Liver (tissue), 3 donors: ENCODE measurements around the gene SLC35C1.

Experiments used
- ATF3 ChIP-seq: IDR thresholded peaks from 2 replicates; pipeline ENCODE4 v1.6.1; 2016; ENCODE audit warnings: antibody characterized with exemption
- CTCF ChIP-seq: fragments of 150-350 bp; IDR thresholded peaks from 2 replicates; pipeline ENCODE4 v1.5.1; 2017; ENCODE audit warnings: improper control_type of control experiment, low read depth, low read length; ENCODE audit not compliant: missing input control
- FOXA2 ChIP-seq: IDR thresholded peaks from 2 replicates; pipeline ENCODE4 v1.6.1; 2016; ENCODE audit warnings: antibody characterized with exemption
- GABPA ChIP-seq, 2 donors: IDR thresholded peaks in 1 of 2; conservative IDR thresholded peaks in 1 of 2; 2 replicates each; pipeline ENCODE4 v1.6.1; 2016; ENCODE audit warnings: antibody characterized with exemption in 2 of 2, mild to moderate bottlenecking in 1 of 2, moderate library complexity in 1 of 2
- JUND ChIP-seq, 2 donors: IDR thresholded peaks; 2 replicates each; pipeline ENCODE4 v1.6.1; 2016; ENCODE audit warnings: antibody characterized with exemption in 2 of 2
- MAX ChIP-seq: IDR thresholded peaks from 2 replicates; pipeline ENCODE4 v1.6.1; 2016; ENCODE audit warnings: antibody characterized with exemption
- NR2F2 ChIP-seq: IDR thresholded peaks from 2 replicates; pipeline ENCODE4 v1.6.1; 2016; ENCODE audit warnings: antibody characterized with exemption
- RAD21 ChIP-seq, 2 donors: IDR thresholded peaks; 2 replicates each; pipeline ENCODE4 v1.6.1; 2016; ENCODE audit warnings: antibody characterized with exemption in 2 of 2, mild to moderate bottlenecking in 2 of 2
- REST ChIP-seq: IDR thresholded peaks from 2 replicates; pipeline ENCODE4 v1.6.1; 2016; ENCODE audit warnings: antibody characterized with exemption, mild to moderate bottlenecking
- SP1 ChIP-seq: IDR thresholded peaks from 2 replicates; pipeline ENCODE4 v1.6.1; 2018; ENCODE audit warnings: antibody characterized with exemption, mild to moderate bottlenecking
- TAF1 ChIP-seq: conservative IDR thresholded peaks from 2 replicates; pipeline ENCODE4 v1.6.1; 2016; ENCODE audit warnings: antibody characterized with exemption, mild to moderate bottlenecking
- YY1 ChIP-seq: IDR thresholded peaks from 2 replicates; pipeline ENCODE4 v1.6.1; 2016; ENCODE audit warnings: antibody characterized with exemption, mild to moderate bottlenecking
- ZBTB33 ChIP-seq: IDR thresholded peaks from 2 replicates; pipeline ENCODE4 v1.6.1; 2016; ENCODE audit warnings: antibody characterized with exemption
- donor health status: healthy.
- donor health status: healthy.

- TF ChIP-seq CTCF: no peak
- TF ChIP-seq ATF3: no peak
- TF ChIP-seq TAF1: no peak
- no peak for TF ChIP-seq YY1
- TF ChIP-seq MAX: no peak
- no peak for TF ChIP-seq ZBTB33
- TF ChIP-seq GABPA (IDR thresholded peaks at IDR 0.05 in 1 of 2, conservative IDR thresholded peaks at IDR 0.05 in 1 of 2): no peak
- no peak for TF ChIP-seq FOXA2
- no peak for TF ChIP-seq JUND (IDR thresholded peaks at IDR 0.05)
- TF ChIP-seq REST: no peak
- no peak for TF ChIP-seq SP1
- TF ChIP-seq NR2F2: no peak
- TF ChIP-seq RAD21 (IDR thresholded peaks at IDR 0.05): no peak
Measured at GRCh38 chr11:45772986-45773785, 31.8 kb upstream of the SLC35C1 start.
